ENCODE data around the gene ALG13. TPM values are rescaled to one million over a fixed set of nuclear protein-coding genes. Genes with fewer than 3 reads are reported as not detected.

ALG13 gene
- total and polyA plus RNA-seq, 2 of the 8 experiments (the other 6 are each of a cell fraction or from before 2014, with no cell fraction given): 44.3 to 93.6 TPM

- no peak for TF ChIP-seq GTF2F1 (IDR thresholded peaks at IDR 0.05; ENCODE audit: borderline replicate concordance, low read depth, low read length)
- no peak for TF ChIP-seq CBX8 (IDR thresholded peaks at IDR 0.05; ENCODE audit: borderline replicate concordance, low read depth, low read length)
- TF ChIP-seq CHD1 (IDR thresholded peaks at IDR 0.05; ENCODE audit: low read depth, low read length): no peak
- no peak for TF ChIP-seq RXRA (IDR thresholded peaks at IDR 0.05; ENCODE audit: insufficient read depth, low read depth, low read length)
- no peak for TF ChIP-seq MAX (IDR thresholded peaks at IDR 0.05)
- no peak for TF ChIP-seq YY1 (IDR thresholded peaks at IDR 0.05; ENCODE audit: low read depth, low read length)
- TF ChIP-seq EGR1 (IDR thresholded peaks at IDR 0.05; ENCODE audit: borderline replicate concordance, low read depth, low read length): no peak
These were observed 31.3 kb upstream of the ALG13 start (continued) for GRCh38 chrX:111649638-111650037.
